Tibial nerve (tissue), 4 donors: Measurements from ENCODE around the gene SNRNP70.
"Not testable (repeated sequence)": the region's sequence is repeated elsewhere in the genome, so short reads cannot be mapped to it uniquely, and the experiment has no call there.

ENCODE experiments used
- CTCF ChIP-seq, 5 experiments: fragments of 200-600 bp in 3 of 5; fragments of 450-650 bp in 2 of 5; sonication (generic) in 3 of 5; IDR thresholded peaks; one replicate each; pipeline ENCODE4 v1.5.1; 2016 to 2019; ENCODE audit warnings: antibody characterized with exemption in 5 of 5, mild to moderate bottlenecking in 3 of 5, moderate library complexity in 2 of 5
- EP300 ChIP-seq, 2 donors: sonication (generic); formaldehyde crosslinking; IDR thresholded peaks; one replicate each; pipeline ENCODE4 v1.6.1; 2017; ENCODE audit warnings: antibody characterized with exemption in 2 of 2, mild to moderate bottlenecking in 1 of 2
- POLR2A ChIP-seq, 2 donors: fragments of 450-650 bp; IDR thresholded peaks; one replicate each; pipeline ENCODE4 v1.6.1; 2017; ENCODE audit warnings: antibody characterized with exemption in 2 of 2, mild to moderate bottlenecking in 2 of 2, moderate library complexity in 2 of 2

DNA sequence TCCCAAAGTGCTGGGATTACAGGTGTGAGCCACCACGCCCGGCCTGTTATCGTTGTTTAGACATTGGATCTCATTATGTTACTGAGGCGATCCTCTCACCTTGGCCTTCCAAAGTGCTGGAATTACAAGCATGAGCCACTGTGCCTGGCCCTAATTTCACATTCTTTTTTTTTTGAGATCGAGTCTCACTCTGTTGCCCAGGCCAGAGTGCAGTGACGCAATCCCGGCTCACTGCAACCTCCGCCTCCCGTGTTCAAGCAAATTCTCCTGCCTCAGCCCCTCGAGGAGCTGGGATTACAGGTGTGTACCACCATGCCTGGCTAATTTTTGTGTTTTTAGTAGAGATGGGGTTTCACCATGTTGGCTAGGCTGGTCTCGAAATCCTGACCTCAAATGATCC is 38.0 kb downstream of the SNRNP70 start:
- not testable (repeated sequence) for TF ChIP-seq EP300, POLR2A, CTCF (IDR thresholded peaks at IDR 0.05)
